GM20431 (cell line): Measurements from ENCODE around the gene TRAM2.

Experiments used
- in situ Hi-C: fragments of 300-500 bp; cut with MseI, MboI; formaldehyde crosslinking; loops from one replicate; pipeline ENCODE4 v1.15.0; 2020; ENCODE audit warnings: low sequenced_read_pairs; ENCODE audit not compliant: unreplicated experiment

Gene TRAM2

GRCh38 chr6:52517502-52518278, 59.2 kb downstream of the TRAM2 start:
- in situ Hi-C loops = no loop called here

GRCh38 chr6:52516943-52517342, 59.9 kb downstream of the TRAM2 start:
- in situ Hi-C loops = no loop called here

- in situ Hi-C loops = no loop called here
Observed at GRCh38 chr6:52516269-52516668, 60.6 kb downstream of the TRAM2 start.

- in situ Hi-C loops = no loop called here
Observed at GRCh38 chr6:52515219-52515960, 61.5 kb downstream of the TRAM2 start.

- in situ Hi-C loops = no loop called here
Observed at GRCh38 chr6:52514514-52514913, 62.3 kb downstream of the TRAM2 start.

GRCh38 chr6:52513896-52514295, 63.0 kb downstream of the TRAM2 start:
- in situ Hi-C loops = no loop called here

- in situ Hi-C loops = no loop called here
Observed at GRCh38 chr6:52513464-52513863, 63.4 kb downstream of the TRAM2 start.

- in situ Hi-C loops = no loop called here
Observed at GRCh38 chr6:52512199-52512598, 64.7 kb downstream of the TRAM2 start.

GRCh38 chr6:52511572-52512151, 65.2 kb downstream of the TRAM2 start:
- in situ Hi-C loops = no loop called here

GRCh38 chr6:52511163-52511562, 65.7 kb downstream of the TRAM2 start:
- in situ Hi-C loops = no loop called here

GRCh38 chr6:52510213-52510562, 66.7 kb downstream of the TRAM2 start:
- in situ Hi-C loops = no loop called here

GRCh38 chr6:52509281-52510212, 67.3 kb downstream of the TRAM2 start:
- in situ Hi-C loops = no loop called here

GRCh38 chr6:52508261-52508739, 68.6 kb downstream of the TRAM2 start:
- in situ Hi-C loops = no loop called here

GRCh38 chr6:52507557-52508260, 69.2 kb downstream of the TRAM2 start:
- in situ Hi-C loops = no loop called here

GRCh38 chr6:52506476-52506875, 70.4 kb downstream of the TRAM2 start:
- in situ Hi-C loops = no loop called here

GRCh38 chr6:52505726-52506409, 71.0 kb downstream of the TRAM2 start:
- in situ Hi-C loops = no loop called here

GRCh38 chr6:52504782-52505136, 72.1 kb downstream of the TRAM2 start:
- in situ Hi-C loops = no loop called here

GRCh38 chr6:52503851-52504781, 72.7 kb downstream of the TRAM2 start:
- in situ Hi-C loops = no loop called here
